ENCODE results near the gene GPATCH8. TPM values are rescaled to one million over a fixed set of nuclear protein-coding genes. Genes with fewer than 3 reads are reported as not detected.

The GPATCH8 gene
- total RNA-seq, 6 experiments from 2014 or later, result 23.4 to 30.0 (median 27.1) TPM

DNA sequence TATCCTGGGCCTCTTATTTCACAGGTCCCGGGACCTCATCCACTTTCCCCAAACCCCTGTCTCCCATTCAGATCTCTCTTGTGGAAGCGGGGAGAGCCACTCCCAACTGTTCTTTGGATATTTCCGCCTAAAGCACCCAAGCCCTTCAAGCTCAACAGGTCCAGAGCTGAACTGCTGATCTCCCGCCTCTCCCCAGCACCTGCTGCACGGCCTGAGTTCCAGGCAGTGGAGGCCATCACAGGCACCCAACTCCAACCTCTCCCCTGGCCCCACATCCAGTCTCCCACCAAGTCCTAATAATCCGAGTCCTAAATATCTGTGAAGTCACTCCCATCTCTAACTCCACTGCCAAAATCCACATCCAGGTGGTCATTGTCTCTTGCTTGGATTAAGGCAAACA, 120.3 kb downstream of the GPATCH8 start:
- H3K4me1 Mint-ChIP-seq (ENCODE audit: low read depth), result no peaks in the 10 kb centered on the region
- peaks cover 14% of the 10 kb centered on the region for H3K27me3 Mint-ChIP-seq (ENCODE audit: insufficient read depth)
- no peak overlapping the region for H3K27ac Mint-ChIP-seq
- DNase-seq, result no peak
- H3K4me3 Mint-ChIP-seq, result no peak overlapping the region
- H3K9me3 Mint-ChIP-seq, result no peaks in the 10 kb centered on the region
- TF ChIP-seq, protein P1, sequence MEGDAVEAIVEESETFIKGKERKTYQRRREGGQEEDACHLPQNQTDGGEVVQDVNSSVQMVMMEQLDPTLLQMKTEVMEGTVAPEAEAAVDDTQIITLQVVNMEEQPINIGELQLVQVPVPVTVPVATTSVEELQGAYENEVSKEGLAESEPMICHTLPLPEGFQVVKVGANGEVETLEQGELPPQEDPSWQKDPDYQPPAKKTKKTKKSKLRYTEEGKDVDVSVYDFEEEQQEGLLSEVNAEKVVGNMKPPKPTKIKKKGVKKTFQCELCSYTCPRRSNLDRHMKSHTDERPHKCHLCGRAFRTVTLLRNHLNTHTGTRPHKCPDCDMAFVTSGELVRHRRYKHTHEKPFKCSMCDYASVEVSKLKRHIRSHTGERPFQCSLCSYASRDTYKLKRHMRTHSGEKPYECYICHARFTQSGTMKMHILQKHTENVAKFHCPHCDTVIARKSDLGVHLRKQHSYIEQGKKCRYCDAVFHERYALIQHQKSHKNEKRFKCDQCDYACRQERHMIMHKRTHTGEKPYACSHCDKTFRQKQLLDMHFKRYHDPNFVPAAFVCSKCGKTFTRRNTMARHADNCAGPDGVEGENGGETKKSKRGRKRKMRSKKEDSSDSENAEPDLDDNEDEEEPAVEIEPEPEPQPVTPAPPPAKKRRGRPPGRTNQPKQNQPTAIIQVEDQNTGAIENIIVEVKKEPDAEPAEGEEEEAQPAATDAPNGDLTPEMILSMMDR (IDR thresholded peaks at IDR 0.05), result no peak
- H3K36me3 Mint-ChIP-seq (ENCODE audit: low read depth), result no peaks in the 10 kb centered on the region

GRCh38 chr17:44381810-44382305, 121.3 kb downstream of the GPATCH8 start:
- DNase-seq, result no peak
- Mint-ChIP-seq H3K9me3 (no peaks in the 10 kb centered on the region), H3K36me3 (ENCODE audit: low read depth) (no peaks in the 10 kb centered on the region), H3K27ac (no peak overlapping the region), H3K4me3 (no peak overlapping the region), H3K4me1 (ENCODE audit: low read depth) (no peaks in the 10 kb centered on the region), H3K27me3 (ENCODE audit: insufficient read depth) (peaks cover 14% of the 10 kb centered on the region)
- TF ChIP-seq, protein P1 (IDR thresholded peaks at IDR 0.05), result no peak

DNA sequence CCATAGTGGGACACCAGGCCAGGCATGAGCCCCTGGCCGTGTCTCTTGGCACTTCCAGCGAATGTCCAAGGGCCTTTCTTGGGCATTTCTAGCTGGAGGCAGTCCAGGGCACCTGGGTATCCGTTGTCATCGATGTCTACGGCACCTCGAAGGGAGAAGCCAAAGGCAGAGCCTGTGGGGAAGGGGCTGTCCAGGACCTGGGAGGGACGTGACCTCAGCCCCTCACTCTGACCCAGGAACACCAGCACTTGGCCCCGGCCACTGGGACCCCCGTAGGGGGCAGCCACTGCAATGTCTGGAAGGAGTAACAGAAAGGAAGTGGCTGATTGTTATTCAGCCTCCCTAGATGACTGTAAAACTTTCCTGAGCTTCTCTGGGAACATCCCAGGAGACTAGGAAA, 122.4 kb downstream of the GPATCH8 start:
- TF ChIP-seq, protein P1 (IDR thresholded peaks at IDR 0.05), result no peak
- DNase-seq, result no peak
- no peak overlapping the region for H3K4me3 Mint-ChIP-seq
- no peaks in the 10 kb centered on the region for H3K36me3 Mint-ChIP-seq (ENCODE audit: low read depth)
- H3K9me3 Mint-ChIP-seq, result no peaks in the 10 kb centered on the region
- H3K4me1 Mint-ChIP-seq (ENCODE audit: low read depth), result no peaks in the 10 kb centered on the region
- H3K27me3 Mint-ChIP-seq (ENCODE audit: insufficient read depth), result peaks cover 14% of the 10 kb centered on the region
- no peak overlapping the region for H3K27ac Mint-ChIP-seq

- Mint-ChIP-seq H3K27me3 (ENCODE audit: insufficient read depth) (peaks cover 11% of the 10 kb centered on the region), H3K36me3 (ENCODE audit: low read depth) (no peaks in the 10 kb centered on the region), H3K27ac (no peak overlapping the region), H3K4me1 (ENCODE audit: low read depth) (no peaks in the 10 kb centered on the region), H3K4me3 (no peak overlapping the region), H3K9me3 (no peaks in the 10 kb centered on the region)
- TF ChIP-seq, protein P1 (IDR thresholded peaks at IDR 0.05), result no peak
- DNase-seq, result no peak
Observed at GRCh38 chr17:44379887-44380286, 123.3 kb downstream of the GPATCH8 start.

DNA sequence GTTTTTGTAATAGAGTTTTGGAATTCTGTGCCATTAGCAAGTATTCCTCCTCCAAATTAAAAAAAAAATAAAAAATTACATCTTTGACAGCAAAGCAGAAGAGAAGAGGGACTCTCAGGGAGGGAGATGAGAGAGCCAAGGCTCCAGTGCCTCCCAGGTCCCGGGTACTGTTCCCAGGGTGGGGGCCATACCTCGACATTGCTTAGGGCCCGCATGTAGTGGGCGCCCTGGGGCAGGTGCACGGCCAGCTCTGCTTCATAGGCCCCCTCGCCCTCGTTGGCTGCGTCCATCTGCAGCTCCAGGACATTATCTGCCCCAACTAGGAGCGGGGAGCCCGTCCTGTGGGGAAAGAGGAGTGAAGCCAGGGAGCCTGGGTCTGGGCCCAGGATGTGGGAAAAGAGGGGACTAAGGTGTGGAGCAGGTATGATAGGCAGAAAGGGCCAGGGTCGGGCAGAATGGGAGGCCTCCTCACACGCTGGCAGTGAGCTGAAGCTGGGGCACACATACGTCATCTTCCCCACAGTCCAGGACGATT, 125.0 kb downstream of the GPATCH8 start:
- Mint-ChIP-seq H3K9me3 (no peaks in the 10 kb centered on the region), H3K4me3 (no peak overlapping the region), H3K27me3 (ENCODE audit: insufficient read depth) (peaks cover 10% of the 10 kb centered on the region), H3K4me1 (ENCODE audit: low read depth) (no peaks in the 10 kb centered on the region), H3K36me3 (ENCODE audit: low read depth) (no peaks in the 10 kb centered on the region), H3K27ac (no peak overlapping the region)
- DNase-seq, result no peak
- TF ChIP-seq, protein P1 (IDR thresholded peaks at IDR 0.05), result no peak

Measured in HFFc6 (cell line).